GM18517 (cell line): ENCODE data around the gene KRT36.

Source experiments
- ATAC-seq: cut with Tn5 transposase; IDR thresholded peaks from one replicate; pipeline ENCODE4 v1.9.1; 2021; ENCODE audit warnings: mild to moderate bottlenecking, moderate library complexity; ENCODE audit not compliant: unreplicated experiment

Gene KRT36

GRCh38 chr17:41489531-41489930, at the start of gene KRT36:
Gene KRT36, minus strand, starts transcription at chr17:41489910. Its CDS starts 46 bp downstream, at chr17:41489864.
- no peak for ATAC-seq

- no peak for ATAC-seq
Observed at GRCh38 chr17:41539071-41539492, 49.4 kb upstream of the KRT36 start.

GRCh38 chr17:41538565-41538991, 48.9 kb upstream of the KRT36 start:
- no peak for ATAC-seq

GRCh38 chr17:41537990-41538389, 48.3 kb upstream of the KRT36 start:
- no peak for ATAC-seq

- ATAC-seq = no peak
Observed at GRCh38 chr17:41537614-41537954, 47.9 kb upstream of the KRT36 start.

- ATAC-seq = no peak
Observed at GRCh38 chr17:41536741-41537613, 47.3 kb upstream of the KRT36 start.

- no peak for ATAC-seq
Observed at GRCh38 chr17:41535764-41536481, 46.2 kb upstream of the KRT36 start.

- ATAC-seq = no peak
Observed at GRCh38 chr17:41534899-41535546, 45.3 kb upstream of the KRT36 start.

GRCh38 chr17:41533613-41534012, 43.9 kb upstream of the KRT36 start:
- ATAC-seq = no peak

- ATAC-seq = no peak
Observed at GRCh38 chr17:41532947-41533570, 43.3 kb upstream of the KRT36 start.

GRCh38 chr17:41531993-41532392, 42.3 kb upstream of the KRT36 start:
- no peak for ATAC-seq

GRCh38 chr17:41530062-41531048, 40.6 kb upstream of the KRT36 start:
- ATAC-seq = no peak

- no peak for ATAC-seq
Observed at GRCh38 chr17:41529491-41529915, 39.8 kb upstream of the KRT36 start.

GRCh38 chr17:41528959-41529353, 39.2 kb upstream of the KRT36 start:
- no peak for ATAC-seq

- ATAC-seq = no peak
Observed at GRCh38 chr17:41527063-41528023, 37.6 kb upstream of the KRT36 start.

- ATAC-seq = no peak
Observed at GRCh38 chr17:41524261-41524660, 34.6 kb upstream of the KRT36 start.

GRCh38 chr17:41523787-41524186, 34.1 kb upstream of the KRT36 start:
- no peak for ATAC-seq

GRCh38 chr17:41523225-41523593, 33.5 kb upstream of the KRT36 start:
- ATAC-seq = no peak
